Measurements from ENCODE around the gene CHKB.

The CHKB gene

DNA sequence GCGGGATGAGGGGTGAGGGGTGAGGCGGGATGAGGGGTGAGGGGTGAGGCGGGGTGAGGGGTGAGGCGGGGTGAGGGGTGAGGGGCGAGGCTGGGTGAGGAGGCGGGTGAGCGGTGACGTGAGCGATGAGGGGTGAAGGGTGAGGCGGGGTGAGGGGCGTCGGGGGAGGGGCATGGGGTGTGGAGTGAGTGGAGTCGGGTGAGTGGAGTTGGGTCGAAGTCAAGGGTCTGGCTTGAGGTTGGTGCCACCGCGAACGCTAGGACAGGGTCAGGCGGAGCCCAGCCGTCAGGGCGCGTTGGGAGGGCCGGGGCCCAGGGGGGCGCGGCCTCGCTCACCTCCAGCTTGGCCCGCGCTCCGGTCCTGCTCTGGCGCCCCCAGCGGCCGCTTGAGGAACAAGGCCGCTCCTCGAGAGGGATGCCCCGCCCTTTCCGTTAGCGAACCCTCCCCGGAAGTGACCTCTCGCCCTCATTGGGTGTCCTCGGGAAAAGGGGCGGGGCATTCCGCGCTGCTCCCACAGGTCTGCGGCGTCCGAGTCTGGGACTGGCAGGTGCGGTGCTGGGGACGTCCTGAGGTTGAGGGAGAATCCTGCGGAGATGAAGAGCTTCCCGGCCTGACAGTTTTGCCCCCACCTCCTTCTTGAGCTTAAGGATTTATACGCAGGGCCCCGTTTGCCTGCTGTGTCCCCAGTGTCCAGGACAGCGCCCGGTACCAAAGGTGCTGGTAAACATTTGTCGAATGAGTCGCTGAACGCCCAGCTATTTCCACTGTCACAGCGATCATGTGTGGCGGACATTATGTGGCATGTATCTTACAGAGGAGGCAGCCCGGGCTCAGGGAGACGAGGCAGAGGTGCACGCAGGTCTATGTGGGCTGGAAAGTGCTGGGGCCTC is 19.9 kb downstream of the CHKB start, which contains the start of gene SYCE3 (continued):
- TF ChIP-seq ZNF335 (tag by site-specific recombination; conservative IDR thresholded peaks at IDR 0.05) (peak; percentile 70), ZXDB (tag by site-specific recombination; IDR thresholded peaks at IDR 0.05) (0 out of 2 replicates have a peak, but pooled peaks have one; percentile 24), ZNF777 (tag by site-specific recombination; IDR thresholded peaks at IDR 0.05; ENCODE audit: borderline replicate concordance) (no peak), ZNF140 (tag by site-specific recombination; IDR thresholded peaks at IDR 0.05) (no peak), ZNF658 (tag by site-specific recombination; IDR thresholded peaks at IDR 0.05) (no peak), PATZ1 (tag by site-specific recombination; IDR thresholded peaks at IDR 0.05) (peak; percentile 86), ZNF24 (tag by site-specific recombination; IDR thresholded peaks at IDR 0.05) (no peak), GLI2 (tag by site-specific recombination; IDR thresholded peaks at IDR 0.05; ENCODE audit: borderline replicate concordance, low read depth) (no peak), ZNF23 (tag by site-specific recombination; IDR thresholded peaks at IDR 0.05; ENCODE audit: borderline replicate concordance) (no peak), RBAK (tag by site-specific recombination; IDR thresholded peaks at IDR 0.05) (no peak), BCL11A (tag by site-specific recombination; IDR thresholded peaks at IDR 0.05; ENCODE audit: low read depth) (peak; percentile 57; the same call in 1 of the 2 replicates), ZNF138 (tag by site-specific recombination; IDR thresholded peaks at IDR 0.05; ENCODE audit: borderline replicate concordance) (no peak), HOXC10 (CRISPR knock-in tag; IDR thresholded peaks at IDR 0.05) (no peak), ZFP3 (tag by site-specific recombination; IDR thresholded peaks at IDR 0.05; ENCODE audit: low read depth) (no peak), ZNF747 (tag by site-specific recombination; IDR thresholded peaks at IDR 0.05) (no peak), ZNF2 (tag by site-specific recombination; IDR thresholded peaks at IDR 0.05) (no peak), MYNN (tag by site-specific recombination; IDR thresholded peaks at IDR 0.05; ENCODE audit: borderline replicate concordance) (no peak), FEZF1 (tag by site-specific recombination; IDR thresholded peaks at IDR 0.05) (no peak), ZNF366 (tag by site-specific recombination; conservative IDR thresholded peaks at IDR 0.05) (no peak), SP3 (tag by site-specific recombination; IDR thresholded peaks at IDR 0.05) (peak; percentile 96), KLF7 (tag by site-specific recombination; IDR thresholded peaks at IDR 0.05; ENCODE audit: borderline replicate concordance) (peak; percentile 80)
- TF ChIP-seq, protein P1, sequence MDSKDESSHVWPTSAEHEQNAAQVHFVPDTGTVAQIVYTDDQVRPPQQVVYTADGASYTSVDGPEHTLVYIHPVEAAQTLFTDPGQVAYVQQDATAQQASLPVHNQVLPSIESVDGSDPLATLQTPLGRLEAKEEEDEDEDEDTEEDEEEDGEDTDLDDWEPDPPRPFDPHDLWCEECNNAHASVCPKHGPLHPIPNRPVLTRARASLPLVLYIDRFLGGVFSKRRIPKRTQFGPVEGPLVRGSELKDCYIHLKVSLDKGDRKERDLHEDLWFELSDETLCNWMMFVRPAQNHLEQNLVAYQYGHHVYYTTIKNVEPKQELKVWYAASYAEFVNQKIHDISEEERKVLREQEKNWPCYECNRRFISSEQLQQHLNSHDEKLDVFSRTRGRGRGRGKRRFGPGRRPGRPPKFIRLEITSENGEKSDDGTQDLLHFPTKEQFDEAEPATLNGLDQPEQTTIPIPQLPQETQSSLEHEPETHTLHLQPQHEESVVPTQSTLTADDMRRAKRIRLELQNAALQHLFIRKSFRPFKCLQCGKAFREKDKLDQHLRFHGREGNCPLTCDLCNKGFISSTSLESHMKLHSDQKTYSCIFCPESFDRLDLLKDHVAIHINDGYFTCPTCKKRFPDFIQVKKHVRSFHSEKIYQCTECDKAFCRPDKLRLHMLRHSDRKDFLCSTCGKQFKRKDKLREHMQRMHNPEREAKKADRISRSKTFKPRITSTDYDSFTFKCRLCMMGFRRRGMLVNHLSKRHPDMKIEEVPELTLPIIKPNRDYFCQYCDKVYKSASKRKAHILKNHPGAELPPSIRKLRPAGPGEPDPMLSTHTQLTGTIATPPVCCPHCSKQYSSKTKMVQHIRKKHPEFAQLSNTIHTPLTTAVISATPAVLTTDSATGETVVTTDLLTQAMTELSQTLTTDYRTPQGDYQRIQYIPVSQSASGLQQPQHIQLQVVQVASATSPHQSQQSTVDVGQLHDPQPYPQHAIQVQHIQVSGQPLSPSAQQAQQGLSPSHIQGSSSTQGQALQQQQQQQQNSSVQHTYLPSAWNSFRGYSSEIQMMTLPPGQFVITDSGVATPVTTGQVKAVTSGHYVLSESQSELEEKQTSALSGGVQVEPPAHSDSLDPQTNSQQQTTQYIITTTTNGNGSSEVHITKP (tag by site-specific recombination; IDR thresholded peaks at IDR 0.05) = peak; percentile 28; the same call in 1 of the 2 replicates
- TF ChIP-seq, protein P2, sequence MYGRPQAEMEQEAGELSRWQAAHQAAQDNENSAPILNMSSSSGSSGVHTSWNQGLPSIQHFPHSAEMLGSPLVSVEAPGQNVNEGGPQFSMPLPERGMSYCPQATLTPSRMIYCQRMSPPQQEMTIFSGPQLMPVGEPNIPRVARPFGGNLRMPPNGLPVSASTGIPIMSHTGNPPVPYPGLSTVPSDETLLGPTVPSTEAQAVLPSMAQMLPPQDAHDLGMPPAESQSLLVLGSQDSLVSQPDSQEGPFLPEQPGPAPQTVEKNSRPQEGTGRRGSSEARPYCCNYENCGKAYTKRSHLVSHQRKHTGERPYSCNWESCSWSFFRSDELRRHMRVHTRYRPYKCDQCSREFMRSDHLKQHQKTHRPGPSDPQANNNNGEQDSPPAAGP (tag by site-specific recombination; IDR thresholded peaks at IDR 0.05) = peak; percentile 68; the same call in 1 of the 2 replicates
